GM21529 (cell line): Measurements from ENCODE around the gene RAB18.
"Not testable (repeated sequence)": the region's sequence is repeated elsewhere in the genome, so short reads cannot be mapped to it uniquely, and the experiment has no call there.

Source experiments
- ATAC-seq: cut with Tn5 transposase; IDR thresholded peaks from one replicate; pipeline ENCODE4 v1.9.1; 2021; ENCODE audit not compliant: unreplicated experiment

Gene RAB18

GRCh38 chr10:27503498-27504006, 552 bp upstream of the RAB18 start:
- ATAC-seq, result no peak

GRCh38 chr10:27504808-27505460, 830 bp downstream of the RAB18 start:
- no peak for ATAC-seq

- not testable (repeated sequence) for ATAC-seq
Observed at GRCh38 chr10:27505537-27505936, 1.4 kb downstream of the RAB18 start.

GRCh38 chr10:27506280-27506679, 2.2 kb downstream of the RAB18 start:
- no peak for ATAC-seq

GRCh38 chr10:27512548-27512947, 8.4 kb downstream of the RAB18 start:
- ATAC-seq, result no peak

GRCh38 chr10:27513451-27514191, 9.5 kb downstream of the RAB18 start:
- ATAC-seq, result no peak

- no peak for ATAC-seq
Observed at GRCh38 chr10:27514243-27514642, 10.1 kb downstream of the RAB18 start.

GRCh38 chr10:27518261-27518660, 14.2 kb downstream of the RAB18 start:
- no peak for ATAC-seq

GRCh38 chr10:27525819-27526218, 21.7 kb downstream of the RAB18 start:
- ATAC-seq, result no peak

GRCh38 chr10:27526242-27526641, 22.1 kb downstream of the RAB18 start:
- ATAC-seq, result no peak

GRCh38 chr10:27527666-27528295, 23.7 kb downstream of the RAB18 start:
- ATAC-seq, result no peak

GRCh38 chr10:27529010-27529783, 25.1 kb downstream of the RAB18 start:
- no peak for ATAC-seq

- no peak for ATAC-seq
Observed at GRCh38 chr10:27530477-27530876, 26.4 kb downstream of the RAB18 start.

GRCh38 chr10:27531336-27531847, 27.3 kb downstream of the RAB18 start:
- ATAC-seq, result no peak

GRCh38 chr10:27534161-27534700, 30.1 kb downstream of the RAB18 start:
- ATAC-seq, result no peak

GRCh38 chr10:27535317-27535716, 31.2 kb downstream of the RAB18 start:
- ATAC-seq, result no peak

- no peak for ATAC-seq
Observed at GRCh38 chr10:27536437-27536836, 32.3 kb downstream of the RAB18 start.

- ATAC-seq, result no peak
Observed at GRCh38 chr10:27537166-27537565, 33.1 kb downstream of the RAB18 start.

GRCh38 chr10:27537787-27538186, 33.7 kb downstream of the RAB18 start:
- ATAC-seq, result no peak

GRCh38 chr10:27540672-27541071, 36.6 kb downstream of the RAB18 start:
- no peak for ATAC-seq
